ENCODE results near the gene PRKAR1B.

Gene PRKAR1B

GRCh38 chr7:698515-699475 is 28.3 kb downstream of the PRKAR1B start:
- no peak overlapping the region for H3K27ac Mint-ChIP-seq
- no peaks in the 10 kb centered on the region for H3K4me1 Mint-ChIP-seq (ENCODE audit: low read depth in 2 of 2)
- no peaks in the 10 kb centered on the region for H3K36me3 Mint-ChIP-seq (ENCODE audit: insufficient read depth)
- H3K4me3 Mint-ChIP-seq = no peak overlapping the region
- ATAC-seq (replicated peaks) (no peak), DNase-seq (no peak)
- no peaks in the 10 kb centered on the region for H3K27me3 Mint-ChIP-seq
- peaks cover 0 to 3% of the 10 kb centered on the region in 2 donors for H3K9me3 Mint-ChIP-seq

GRCh38 chr7:696812-697551 is 30.1 kb downstream of the PRKAR1B start:
- no peak for ATAC-seq (replicated peaks)
- no peaks in the 10 kb centered on the region for H3K27me3 Mint-ChIP-seq
- no peak overlapping the region for H3K27ac Mint-ChIP-seq
- H3K9me3 Mint-ChIP-seq = no peaks in the 10 kb centered on the region
- no peak overlapping the region for H3K4me3 Mint-ChIP-seq
- no peak for DNase-seq
- no peaks in the 10 kb centered on the region for H3K4me1 Mint-ChIP-seq (ENCODE audit: low read depth in 2 of 2)
- no peaks in the 10 kb centered on the region for H3K36me3 Mint-ChIP-seq (ENCODE audit: insufficient read depth)

GRCh38 chr7:696426-696811 is 30.7 kb downstream of the PRKAR1B start:
- Mint-ChIP-seq H3K4me1 (ENCODE audit: low read depth in 2 of 2) (no peaks in the 10 kb centered on the region), H3K27ac (no peak overlapping the region), H3K27me3 (no peaks in the 10 kb centered on the region), H3K9me3 (no peaks in the 10 kb centered on the region), H3K36me3 (ENCODE audit: insufficient read depth) (no peaks in the 10 kb centered on the region), H3K4me3 (no peak overlapping the region)
- no peak for ATAC-seq (replicated peaks)
- DNase-seq = no peak

GRCh38 chr7:693280-693679 is 33.8 kb downstream of the PRKAR1B start:
- Mint-ChIP-seq H3K4me3 (no peak overlapping the region), H3K36me3 (ENCODE audit: insufficient read depth) (no peaks in the 10 kb centered on the region), H3K9me3 (peaks cover 0 to 4% of the 10 kb centered on the region in 2 donors), H3K27ac (no peak overlapping the region), H3K4me1 (ENCODE audit: low read depth in 2 of 2) (no peaks in the 10 kb centered on the region), H3K27me3 (no peaks in the 10 kb centered on the region)
- DNase-seq (no peak), ATAC-seq (replicated peaks) (no peak)

- H3K9me3 Mint-ChIP-seq = peaks cover 4 to 12% of the 10 kb centered on the region in 2 donors
- DNase-seq = no peak
- ATAC-seq (replicated peaks) = no peak
- H3K4me1 Mint-ChIP-seq (ENCODE audit: low read depth in 2 of 2) = peaks cover 0 to 4% of the 10 kb centered on the region in 2 donors
- no peak overlapping the region for H3K27ac Mint-ChIP-seq
- H3K27me3 Mint-ChIP-seq = no peaks in the 10 kb centered on the region
- no peak overlapping the region for H3K4me3 Mint-ChIP-seq
- no peaks in the 10 kb centered on the region for H3K36me3 Mint-ChIP-seq (ENCODE audit: insufficient read depth)
These were observed 35.6 kb downstream of the PRKAR1B start for GRCh38 chr7:691361-692045.

GRCh38 chr7:690478-691360 is 36.4 kb downstream of the PRKAR1B start:
- Mint-ChIP-seq H3K27me3 (no peaks in the 10 kb centered on the region), H3K4me3 (no peak overlapping the region), H3K4me1 (ENCODE audit: low read depth in 2 of 2) (peaks cover 0 to 4% of the 10 kb centered on the region in 2 donors), H3K36me3 (ENCODE audit: insufficient read depth) (no peaks in the 10 kb centered on the region), H3K9me3 (peaks cover 8 to 13% of the 10 kb centered on the region in 2 donors), H3K27ac (no peak overlapping the region)
- DNase-seq (no peak), ATAC-seq (replicated peaks) (no peak)

GRCh38 chr7:685540-685939 is 41.5 kb downstream of the PRKAR1B start:
- ATAC-seq (replicated peaks) (no peak), DNase-seq (no peak)
- Mint-ChIP-seq H3K27me3 (no peaks in the 10 kb centered on the region), H3K4me1 (ENCODE audit: low read depth in 2 of 2) (peaks cover 2 to 4% of the 10 kb centered on the region in 2 donors), H3K9me3 (peaks cover 8 to 16% of the 10 kb centered on the region in 2 donors), H3K4me3 (no peak overlapping the region), H3K36me3 (ENCODE audit: insufficient read depth) (no peaks in the 10 kb centered on the region), H3K27ac (no peak overlapping the region)

- H3K27ac Mint-ChIP-seq = no peak overlapping the region
- H3K4me1 Mint-ChIP-seq (ENCODE audit: low read depth in 2 of 2) = peaks cover 2 to 4% of the 10 kb centered on the region in 2 donors
- no peak for ATAC-seq (replicated peaks)
- H3K4me3 Mint-ChIP-seq = no peak overlapping the region
- peaks cover 8 to 16% of the 10 kb centered on the region in 2 donors for H3K9me3 Mint-ChIP-seq
- DNase-seq = no peak
- H3K27me3 Mint-ChIP-seq = no peaks in the 10 kb centered on the region
- H3K36me3 Mint-ChIP-seq (ENCODE audit: insufficient read depth) = no peaks in the 10 kb centered on the region
These were observed 42.7 kb downstream of the PRKAR1B start for GRCh38 chr7:684416-684815.

- ATAC-seq (replicated peaks) = no peak
- H3K36me3 Mint-ChIP-seq (ENCODE audit: insufficient read depth) = no peaks in the 10 kb centered on the region
These were observed 43.4 kb downstream of the PRKAR1B start for GRCh38 chr7:683526-684205.

GRCh38 chr7:682810-683209 is 44.3 kb downstream of the PRKAR1B start:
- ATAC-seq (replicated peaks) = no peak
- no peaks in the 10 kb centered on the region for H3K36me3 Mint-ChIP-seq (ENCODE audit: insufficient read depth)

More at GRCh38 chr7:683526-684205, 43.4 kb downstream of the PRKAR1B start:
- Mint-ChIP-seq H3K27me3 (no peaks in the 10 kb centered on the region), H3K4me1 (ENCODE audit: low read depth in 2 of 2) (peaks cover 2 to 4% of the 10 kb centered on the region in 2 donors), H3K4me3 (no peak overlapping the region), H3K27ac (no peak overlapping the region), H3K9me3 (peaks cover 8 to 14% of the 10 kb centered on the region in 2 donors)
- no peak for DNase-seq

GRCh38 chr7:681551-682307 is 45.4 kb downstream of the PRKAR1B start:
- H3K27ac Mint-ChIP-seq = no peak overlapping the region
- ATAC-seq (replicated peaks) = no peak
- peaks cover 0 to 2% of the 10 kb centered on the region in 2 donors for H3K4me1 Mint-ChIP-seq (ENCODE audit: low read depth in 2 of 2)
- H3K36me3 Mint-ChIP-seq (ENCODE audit: insufficient read depth) = no peaks in the 10 kb centered on the region
- no peak for DNase-seq
- peaks cover 5 to 6% of the 10 kb centered on the region in 2 donors for H3K9me3 Mint-ChIP-seq
- no peak overlapping the region for H3K4me3 Mint-ChIP-seq
- H3K27me3 Mint-ChIP-seq = no peaks in the 10 kb centered on the region

More at GRCh38 chr7:682810-683209, 44.3 kb downstream of the PRKAR1B start:
- DNase-seq = no peak
- H3K9me3 Mint-ChIP-seq = peaks cover 8 to 11% of the 10 kb centered on the region in 2 donors
- no peak overlapping the region for H3K4me3 Mint-ChIP-seq
- H3K27me3 Mint-ChIP-seq = no peaks in the 10 kb centered on the region
- no peak overlapping the region for H3K27ac Mint-ChIP-seq
- peaks cover 2 to 4% of the 10 kb centered on the region in 2 donors for H3K4me1 Mint-ChIP-seq (ENCODE audit: low read depth in 2 of 2)

All from effector memory CD8-positive, alpha-beta T cell (primary cell).